Peyer's patch (tissue), 4 donors: ENCODE measurements around the gene SHISA6.

ENCODE experiments used
- POLR2A ChIP-seq, 2 donors: fragments of 450-650 bp; IDR thresholded peaks; one replicate each; pipeline ENCODE4 v1.5.1; 2017; ENCODE audit warnings: antibody characterized with exemption in 2 of 2, mild to moderate bottlenecking in 2 of 2, moderate library complexity in 2 of 2
- TF ChIP-seq, protein P1 (sequence below), 6 experiments: fragments of 450-650 bp in 4 of 6; fragments of 200-600 bp in 2 of 6; sonication (generic) in 1 of 6; IDR thresholded peaks; one replicate each; pipeline ENCODE4 v1.5.1; 2017 to 2019; ENCODE audit warnings: antibody characterized with exemption in 6 of 6, mild to moderate bottlenecking in 3 of 6, moderate library complexity in 1 of 6

DNA sequence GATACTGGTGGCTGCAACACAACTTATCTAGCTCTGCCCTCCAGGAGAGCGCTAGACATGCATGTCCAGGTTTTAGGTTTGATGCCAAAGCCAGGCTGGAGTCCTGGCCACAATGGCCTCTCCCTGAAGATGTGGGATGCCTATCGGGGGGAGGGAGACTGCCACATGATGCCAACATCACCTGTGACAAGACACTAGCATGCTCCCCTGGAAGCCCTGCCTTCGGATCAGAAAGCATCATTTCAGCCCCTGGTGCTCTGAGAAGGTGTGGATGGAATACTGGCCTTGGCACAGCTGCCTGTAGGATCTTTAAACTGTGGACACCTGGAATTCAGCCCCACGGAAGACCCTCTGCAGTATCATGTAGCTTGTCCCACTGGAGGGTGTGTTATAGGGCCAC is 93.5 kb downstream of the SHISA6 start:
- TF ChIP-seq, protein P1, sequence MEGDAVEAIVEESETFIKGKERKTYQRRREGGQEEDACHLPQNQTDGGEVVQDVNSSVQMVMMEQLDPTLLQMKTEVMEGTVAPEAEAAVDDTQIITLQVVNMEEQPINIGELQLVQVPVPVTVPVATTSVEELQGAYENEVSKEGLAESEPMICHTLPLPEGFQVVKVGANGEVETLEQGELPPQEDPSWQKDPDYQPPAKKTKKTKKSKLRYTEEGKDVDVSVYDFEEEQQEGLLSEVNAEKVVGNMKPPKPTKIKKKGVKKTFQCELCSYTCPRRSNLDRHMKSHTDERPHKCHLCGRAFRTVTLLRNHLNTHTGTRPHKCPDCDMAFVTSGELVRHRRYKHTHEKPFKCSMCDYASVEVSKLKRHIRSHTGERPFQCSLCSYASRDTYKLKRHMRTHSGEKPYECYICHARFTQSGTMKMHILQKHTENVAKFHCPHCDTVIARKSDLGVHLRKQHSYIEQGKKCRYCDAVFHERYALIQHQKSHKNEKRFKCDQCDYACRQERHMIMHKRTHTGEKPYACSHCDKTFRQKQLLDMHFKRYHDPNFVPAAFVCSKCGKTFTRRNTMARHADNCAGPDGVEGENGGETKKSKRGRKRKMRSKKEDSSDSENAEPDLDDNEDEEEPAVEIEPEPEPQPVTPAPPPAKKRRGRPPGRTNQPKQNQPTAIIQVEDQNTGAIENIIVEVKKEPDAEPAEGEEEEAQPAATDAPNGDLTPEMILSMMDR (IDR thresholded peaks at IDR 0.05), result no peak
- no peak for TF ChIP-seq POLR2A (IDR thresholded peaks at IDR 0.05)
